Gastrocnemius medialis (tissue), 4 donors: Measurements from ENCODE around the gene KLK11.

Source experiments
- POLR2A ChIP-seq, 2 donors: fragments of 450-650 bp; IDR thresholded peaks; one replicate each; pipeline ENCODE4 v1.6.1; 2017; ENCODE audit warnings: antibody characterized with exemption in 2 of 2, mild to moderate bottlenecking in 2 of 2, moderate library complexity in 2 of 2
- TF ChIP-seq, protein P1 (sequence below), 5 experiments: fragments of 450-650 bp in 3 of 5; fragments of 200-600 bp in 2 of 5; sonication (generic) in 2 of 5; IDR thresholded peaks in 4 of 5; conservative IDR thresholded peaks in 1 of 5; 1 replicate in 4 of 5; 2 replicates in 1 of 5; pipeline ENCODE4 v1.5.1; 2016 to 2019; ENCODE audit warnings: antibody characterized with exemption in 5 of 5, mild to moderate bottlenecking in 3 of 5, moderate library complexity in 3 of 5

DNA sequence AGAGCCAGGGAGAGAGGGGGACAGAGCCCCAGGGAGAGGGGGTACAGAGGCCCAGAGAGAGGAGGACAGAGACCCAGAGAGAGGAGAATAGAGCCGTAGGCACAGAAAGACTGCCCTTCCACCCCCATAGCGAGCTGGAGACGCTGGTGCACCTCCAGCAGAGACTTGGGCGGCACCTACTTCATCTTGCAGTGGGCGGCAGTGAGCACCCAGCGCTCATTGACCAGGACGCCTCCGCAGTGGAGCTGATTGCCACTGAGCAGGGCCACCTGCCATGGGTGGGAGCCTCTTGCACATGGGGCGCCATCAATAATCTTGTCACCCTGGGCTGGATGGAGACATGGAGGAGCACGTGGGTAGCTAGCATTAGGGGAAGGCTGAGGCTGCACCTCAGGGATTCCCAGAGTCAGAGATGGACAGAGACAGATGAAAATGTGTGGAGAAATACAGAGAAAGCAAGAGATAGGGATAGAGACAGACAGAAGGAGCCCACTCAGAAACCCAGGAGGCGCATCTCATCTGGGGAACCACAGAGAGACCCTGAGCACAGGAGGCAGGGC is 44.7 kb downstream of the KLK11 start:
- TF ChIP-seq, protein P1, sequence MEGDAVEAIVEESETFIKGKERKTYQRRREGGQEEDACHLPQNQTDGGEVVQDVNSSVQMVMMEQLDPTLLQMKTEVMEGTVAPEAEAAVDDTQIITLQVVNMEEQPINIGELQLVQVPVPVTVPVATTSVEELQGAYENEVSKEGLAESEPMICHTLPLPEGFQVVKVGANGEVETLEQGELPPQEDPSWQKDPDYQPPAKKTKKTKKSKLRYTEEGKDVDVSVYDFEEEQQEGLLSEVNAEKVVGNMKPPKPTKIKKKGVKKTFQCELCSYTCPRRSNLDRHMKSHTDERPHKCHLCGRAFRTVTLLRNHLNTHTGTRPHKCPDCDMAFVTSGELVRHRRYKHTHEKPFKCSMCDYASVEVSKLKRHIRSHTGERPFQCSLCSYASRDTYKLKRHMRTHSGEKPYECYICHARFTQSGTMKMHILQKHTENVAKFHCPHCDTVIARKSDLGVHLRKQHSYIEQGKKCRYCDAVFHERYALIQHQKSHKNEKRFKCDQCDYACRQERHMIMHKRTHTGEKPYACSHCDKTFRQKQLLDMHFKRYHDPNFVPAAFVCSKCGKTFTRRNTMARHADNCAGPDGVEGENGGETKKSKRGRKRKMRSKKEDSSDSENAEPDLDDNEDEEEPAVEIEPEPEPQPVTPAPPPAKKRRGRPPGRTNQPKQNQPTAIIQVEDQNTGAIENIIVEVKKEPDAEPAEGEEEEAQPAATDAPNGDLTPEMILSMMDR (IDR thresholded peaks at IDR 0.05 in 4 of 5, conservative IDR thresholded peaks at IDR 0.05 in 1 of 5), result no peak
- no peak for TF ChIP-seq POLR2A (IDR thresholded peaks at IDR 0.05)
